HG03039 (cell line): Measurements from ENCODE around the gene MTA1.

Experiments
- ATAC-seq: cut with Tn5 transposase; IDR thresholded peaks from one replicate; pipeline ENCODE4 v1.9.1; 2021; ENCODE audit warnings: mild to moderate bottlenecking, moderate library complexity; ENCODE audit not compliant: unreplicated experiment

The MTA1 gene

GRCh38 chr14:105419195-105420091 is at the start of gene MTA1:
Gene MTA1, plus strand, starts transcription at chr14:105419827. Its CDS starts 209 bp downstream, at chr14:105420036.
- no peak for ATAC-seq

- no peak for ATAC-seq
These were observed 45.2 kb upstream of the MTA1 start for GRCh38 chr14:105374389-105374788.

- no peak for ATAC-seq
These were observed 44.0 kb upstream of the MTA1 start for GRCh38 chr14:105375635-105376057.

GRCh38 chr14:105376521-105377440 is 42.8 kb upstream of the MTA1 start:
- no peak for ATAC-seq

GRCh38 chr14:105377555-105378182 is 42.0 kb upstream of the MTA1 start:
- no peak for ATAC-seq

GRCh38 chr14:105378199-105378598 is 41.4 kb upstream of the MTA1 start:
- no peak for ATAC-seq

GRCh38 chr14:105378873-105379685 is 40.5 kb upstream of the MTA1 start:
- no peak for ATAC-seq

- no peak for ATAC-seq
These were observed 39.7 kb upstream of the MTA1 start for GRCh38 chr14:105379946-105380345.

- ATAC-seq, result no peak
These were observed 38.9 kb upstream of the MTA1 start for GRCh38 chr14:105380756-105381155.

GRCh38 chr14:105381446-105382342 is 37.9 kb upstream of the MTA1 start:
- ATAC-seq, result no peak

- ATAC-seq, result no peak
These were observed 37.1 kb upstream of the MTA1 start for GRCh38 chr14:105382343-105383082.

- ATAC-seq, result no peak
These were observed 36.4 kb upstream of the MTA1 start for GRCh38 chr14:105383083-105383730.

- no peak for ATAC-seq
These were observed 35.5 kb upstream of the MTA1 start for GRCh38 chr14:105384041-105384557.

- ATAC-seq, result no peak
These were observed 34.9 kb upstream of the MTA1 start for GRCh38 chr14:105384605-105385321.

- no peak for ATAC-seq
These were observed 34.3 kb upstream of the MTA1 start for GRCh38 chr14:105385322-105385637.

GRCh38 chr14:105385698-105386365 is 33.8 kb upstream of the MTA1 start:
- no peak for ATAC-seq
